Kidney (tissue), 14 donors: ENCODE data around the gene SIM1. TPM values are rescaled to one million over a fixed set of nuclear protein-coding genes. Genes with fewer than 3 reads are reported as not detected.

Experiments
- DNase-seq, 5 donors: peaks; one replicate each; pipeline ENCODE4 v3.0.0-alpha.2; 2013 to 2020
- FAIRE-seq: peaks from 2 replicates; lab custom pipeline; 2012; peaks lifted over from hg19 to GRCh38; lab: Jason Lieb, UNC
- H3K27ac ChIP-seq, 2 donors: one replicate each; pipeline ENCODE4 v1.7.0; 2013; ENCODE audit warnings: low read depth in 2 of 2, low read length in 2 of 2, inconsistent platforms in 1 of 2
- H3K27me3 ChIP-seq: one replicate; pipeline ENCODE4 v1.7.1; 2013; ENCODE audit warnings: low read length, inconsistent platforms; ENCODE audit not compliant: control insufficient read depth, insufficient read depth
- H3K36me3 ChIP-seq, 3 donors: one replicate each; pipeline versions ENCODE4 v1.7.0 to v1.7.1; 2013; ENCODE audit warnings: low read length in 3 of 3, control low read depth in 1 of 3, inconsistent platforms in 1 of 3; ENCODE audit not compliant: insufficient read depth in 3 of 3, control insufficient read depth in 2 of 3
- H3K4me1 ChIP-seq, 3 donors: one replicate each; pipeline versions ENCODE4 v1.7.0 to v1.7.1; 2013; ENCODE audit warnings: low read length in 3 of 3, inconsistent platforms in 1 of 3, low read depth in 1 of 3; ENCODE audit not compliant: control insufficient read depth in 2 of 3, insufficient read depth in 2 of 3
- H3K4me3 ChIP-seq, 3 donors: one replicate each; pipeline versions ENCODE4 v1.7.0 to v1.8.1; 2013; ENCODE audit warnings: low read length in 3 of 3, control low read depth in 1 of 3, inconsistent platforms in 1 of 3
- H3K9ac ChIP-seq, 3 donors: one replicate each; pipeline versions ENCODE4 v1.7.0 to v1.7.1; 2013; ENCODE audit warnings: low read length in 3 of 3, control low read depth in 1 of 3, inconsistent platforms in 1 of 3
- H3K9me3 ChIP-seq, 3 donors: one replicate each; pipeline versions ENCODE4 v1.7.0 to v1.7.1; 2013; ENCODE audit warnings: low read length in 3 of 3, control low read depth in 1 of 3, inconsistent platforms in 1 of 3; ENCODE audit not compliant: control insufficient read depth in 2 of 3, insufficient read depth in 1 of 3
- CTCF ChIP-seq: IDR thresholded peaks from 3 replicates; pipeline ENCODE4 v1.5.1; 2012; ENCODE audit warnings: mild to moderate bottlenecking, moderate library complexity, borderline replicate concordance; ENCODE audit not compliant: insufficient read depth; ENCODE audit errors: extremely low read depth
- intact Hi-C: fragments of 100-400 bp; cut with DNase I; formaldehyde crosslinking; loops from one replicate; pipeline ENCODE4 v1.11.1; 2022
- polyA plus RNA-seq: library from polyadenylated mRNA; stranded (reverse); fragments of 350-450 nt; fragmentation: Illumina TruSeq; extraction: RNeasy Lipid Tissue Mini Kit (QIAGEN cat#74804); gene quantifications from one replicate; pipeline ENCODE4 v1.2.3, GENCODE V29; 2014; ENCODE audit warnings: low read depth, low replicate concordance; ENCODE audit not compliant: insufficient read depth
- total RNA-seq: library from RNA; stranded (reverse); fragmentation: NEBNext Ultra II Directional; extraction: Animal tissue kit (Norgen Biotek cat#: 25700); gene quantifications from one replicate; pipeline ENCODE4 v1.2.1, GENCODE V29; 2021
- donor health status: control.
- donor health status: control.
- donor health status: control.
- donor health status: control.
- donor health status: control.
- donor health status: DM: yes; HTN: yes; CAD: no.
- donor health status: Normal renal cell carcinoma (clear cell type).

Gene SIM1
- total and polyA plus RNA-seq, 2 donors from 2014 or later, result 4.4 to 31.8 TPM

- H3K4me3 ChIP-seq, result no peak overlapping the region
- intact Hi-C loops, result no loop called here
- no peak overlapping the region for H3K27ac ChIP-seq
- H3K36me3 ChIP-seq, result no peaks in the 10 kb centered on the region
- no peaks in the 10 kb centered on the region for H3K4me1 ChIP-seq
- H3K9me3 ChIP-seq, result no peaks in the 10 kb centered on the region
- H3K27me3 ChIP-seq, result no peaks in the 10 kb centered on the region
- TF ChIP-seq CTCF, result no peak
- no peak overlapping the region for H3K9ac ChIP-seq
- FAIRE-seq (no peak), DNase-seq (no peak)
Measured at GRCh38 chr6:100343316-100344077, 121.2 kb downstream of the SIM1 start.

- no peak for FAIRE-seq
- no peak for TF ChIP-seq CTCF
Measured at GRCh38 chr6:100342830-100343229, 121.9 kb downstream of the SIM1 start.

GRCh38 chr6:100339574-100340255 lies 125.0 kb downstream of the SIM1 start:
- no peaks in the 10 kb centered on the region for H3K27me3 ChIP-seq
- no peak for TF ChIP-seq CTCF
- no peak for FAIRE-seq
- no peak for DNase-seq
- H3K36me3 ChIP-seq, result no peaks in the 10 kb centered on the region
- no peak overlapping the region for H3K9ac ChIP-seq
- H3K4me1 ChIP-seq, result no peaks in the 10 kb centered on the region
- intact Hi-C loops, result no loop called here
- no peak overlapping the region for H3K4me3 ChIP-seq
- no peaks in the 10 kb centered on the region for H3K9me3 ChIP-seq
- H3K27ac ChIP-seq, result no peak overlapping the region

More at GRCh38 chr6:100342830-100343229, 121.9 kb downstream of the SIM1 start:
- H3K27me3 ChIP-seq, result no peaks in the 10 kb centered on the region
- intact Hi-C loops, result no loop called here
- no peak overlapping the region for H3K4me3 ChIP-seq
- no peaks in the 10 kb centered on the region for H3K4me1 ChIP-seq
- no peaks in the 10 kb centered on the region for H3K9me3 ChIP-seq
- no peaks in the 10 kb centered on the region for H3K36me3 ChIP-seq
- peak in 2 of 5 donors; percentile 4 to 8 for DNase-seq
- H3K27ac ChIP-seq, result no peak overlapping the region
- no peak overlapping the region for H3K9ac ChIP-seq
